Placental epithelial cell (primary cell): ENCODE data around the gene MALRD1. TPM values are rescaled to one million over a fixed set of nuclear protein-coding genes. Genes with fewer than 3 reads are reported as not detected.

Experiments
- small RNA-seq: library from RNA; depleted of rRNA; stranded (forward); fragments of <200 nt; gene quantifications from one replicate; pipeline ENCODE3, GENCODE V24; 2012
- total RNA-seq: library from RNA; depleted of rRNA; stranded (reverse); fragments of >200 nt; gene quantifications from 2 replicates; pipeline ENCODE4 v1.2.3, GENCODE V29; 2012

The MALRD1 gene
- total RNA-seq: under 0.01 and 0.33 TPM in 2 replicates

GRCh38 chr10:19048489-19048888 lies at the start of gene MALRD1:
Gene MALRD1 (plus strand): TSS chr10:19048801. CDS start chr10:19048939, 138 bp downstream.

Small RNA genes within 50 kb of the gene (small RNA-seq; reads per million reads assigned to genes)
- gene AL354695.1 (not detected), gene HMGN1P20 (not detected), gene RF00012 (0.23 reads per million), gene RNA5SP303 (2.6 reads per million, percentile 83 among the genes with 10 or more reads in this experiment)
